Measurements from ENCODE around the gene SULT6B1.
A peak's percentile ranks its signal among the peaks of the same experiment; 100 is the strongest.

Gene SULT6B1

DNA sequence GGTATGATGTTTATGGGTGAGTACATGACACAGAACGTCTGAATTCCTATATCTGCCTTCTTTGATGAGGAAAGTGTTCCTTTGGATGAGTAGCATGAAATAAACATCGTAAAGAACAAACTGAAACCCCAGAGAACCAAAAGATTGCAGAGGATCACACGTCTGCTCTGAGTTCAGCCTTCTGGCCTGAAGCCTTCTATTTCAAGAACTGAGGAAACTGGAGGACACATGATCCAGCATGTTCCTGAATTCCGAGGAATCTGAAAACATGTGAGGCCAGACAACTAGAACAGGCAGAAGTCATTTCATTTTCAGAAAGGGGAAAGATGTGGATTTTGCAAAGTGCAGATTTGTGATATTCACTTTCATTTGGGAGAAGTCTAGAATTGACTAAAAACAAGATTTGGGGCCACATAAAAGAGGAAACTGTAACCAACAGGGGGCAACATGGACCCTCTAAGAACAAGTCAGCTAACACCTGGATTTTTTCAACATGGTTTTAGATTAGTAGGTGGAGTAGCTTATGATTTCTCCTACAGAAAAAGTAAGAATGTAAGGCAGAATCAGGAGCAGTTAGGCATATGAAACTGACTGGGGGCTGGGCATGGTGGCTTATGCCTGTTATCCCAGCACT lies 8.3 kb downstream of the SULT6B1 start:
- Histone ChIP-seq H3K4me1 (ENCODE audit: control insufficient read depth, insufficient read depth, low read length) (no peaks in the 10 kb centered on the region), H3K4me3 (ENCODE audit: insufficient read depth, low read depth, low read length) (no peak overlapping the region), H3K36me3 (ENCODE audit: control insufficient read depth, insufficient read depth, low read length) (no peaks in the 10 kb centered on the region), H3K27me3 (ENCODE audit: control insufficient read depth, insufficient read depth, low read length, poor library complexity, severe bottlenecking) (no peaks in the 10 kb centered on the region), H3K27ac (ENCODE audit: insufficient read depth, low read depth, low read length, poor library complexity, severe bottlenecking) (no peak overlapping the region), H3K9me3 (ENCODE audit: control insufficient read depth, low read length) (no peaks in the 10 kb centered on the region)
- WGBS, 2 experiments: 87 to 88% methylated on average over 4 of the region's 4 CpGs

DNA sequence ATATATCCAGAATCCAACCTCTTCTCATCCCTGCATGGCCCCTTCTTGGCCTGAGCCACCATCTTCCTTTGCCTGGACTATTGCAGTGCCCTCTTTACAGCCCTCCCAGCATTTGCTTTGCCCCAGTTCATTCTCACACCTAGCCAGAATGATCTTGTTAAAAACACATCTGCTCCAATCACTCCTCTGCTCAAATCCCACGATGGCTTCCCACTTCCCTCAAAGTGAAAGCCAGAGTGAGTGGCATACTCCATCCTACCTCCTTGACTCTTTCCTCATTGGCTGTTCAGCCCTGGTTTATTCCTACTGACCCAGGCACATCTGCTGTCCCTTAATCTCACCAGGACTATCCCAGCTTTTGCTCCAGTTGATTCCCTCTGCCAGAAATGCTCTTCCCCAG lies 14.7 kb downstream of the SULT6B1 start:
- no peaks in the 10 kb centered on the region for H3K9me3 ChIP-seq (ENCODE audit: control insufficient read depth, low read length)
- WGBS, 2 experiments: 91 to 93% methylated on average over 1 of the region's 1 CpG
- no peaks in the 10 kb centered on the region for H3K27me3 ChIP-seq (ENCODE audit: control insufficient read depth, insufficient read depth, low read length, poor library complexity, severe bottlenecking)
- no peak overlapping the region for H3K4me3 ChIP-seq (ENCODE audit: insufficient read depth, low read depth, low read length)
- no peaks in the 10 kb centered on the region for H3K4me1 ChIP-seq (ENCODE audit: control insufficient read depth, insufficient read depth, low read length)
- no peak overlapping the region for H3K27ac ChIP-seq (ENCODE audit: insufficient read depth, low read depth, low read length, poor library complexity, severe bottlenecking)
- no peaks in the 10 kb centered on the region for H3K36me3 ChIP-seq (ENCODE audit: control insufficient read depth, insufficient read depth, low read length)

DNA sequence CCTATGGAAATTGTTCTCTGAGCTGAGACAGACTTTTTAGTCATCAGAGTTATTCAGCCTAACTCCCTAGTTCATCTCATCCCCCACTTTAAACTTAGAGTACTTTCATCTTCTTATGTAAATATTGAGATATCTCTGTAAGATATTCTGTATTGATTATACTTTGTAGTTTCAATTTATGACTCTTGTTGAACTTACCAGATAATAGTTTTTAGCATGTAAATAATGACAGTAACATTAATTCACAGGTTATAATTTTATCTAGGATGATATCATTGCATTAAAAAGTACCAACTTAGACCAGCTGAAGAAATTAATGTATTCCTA lies 16.9 kb downstream of the SULT6B1 start:
- Histone ChIP-seq H3K27ac (ENCODE audit: insufficient read depth, low read depth, low read length, poor library complexity, severe bottlenecking) (no peak overlapping the region), H3K4me3 (ENCODE audit: insufficient read depth, low read depth, low read length) (no peak overlapping the region), H3K4me1 (ENCODE audit: control insufficient read depth, insufficient read depth, low read length) (no peaks in the 10 kb centered on the region)

DNA sequence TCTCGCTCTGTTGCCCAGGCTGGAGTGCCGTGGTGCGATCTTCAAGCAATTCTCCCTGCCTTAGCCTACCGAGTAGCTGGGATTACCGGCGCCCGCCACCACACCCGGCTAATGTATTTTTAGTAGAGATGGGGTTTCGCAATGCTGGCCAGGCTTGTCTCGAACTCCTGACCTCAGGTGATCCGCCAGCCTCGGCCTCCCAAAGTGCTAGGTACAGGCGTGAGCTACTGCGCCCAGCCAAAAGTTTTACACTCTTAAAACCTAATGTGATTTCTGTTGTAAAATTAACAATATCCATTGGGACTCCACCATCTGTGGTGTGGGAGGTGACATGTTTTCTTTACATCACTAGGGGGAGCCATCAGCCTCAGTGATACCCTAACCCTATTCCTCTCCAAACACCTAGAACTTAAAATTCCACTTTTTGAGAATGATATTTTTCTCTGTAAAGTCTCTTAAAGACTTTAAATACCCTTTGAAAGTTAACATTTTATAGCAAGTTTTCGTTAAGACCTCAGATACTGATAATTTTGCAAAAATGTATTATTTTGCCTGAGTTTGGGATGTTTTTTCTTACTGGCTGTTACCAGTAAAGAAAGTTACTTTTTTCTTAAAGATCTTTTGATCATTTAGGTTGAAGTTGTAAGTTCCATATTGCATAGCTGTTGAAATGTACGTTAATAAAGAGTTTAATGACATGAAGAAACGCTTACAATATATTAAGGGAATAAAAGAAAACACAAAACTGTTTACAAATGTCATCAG lies 20.1 kb downstream of the SULT6B1 start:
- H3K27me3 ChIP-seq (ENCODE audit: control insufficient read depth, insufficient read depth, low read length, poor library complexity, severe bottlenecking): no peaks in the 10 kb centered on the region
- no peaks in the 10 kb centered on the region for H3K36me3 ChIP-seq (ENCODE audit: control insufficient read depth, insufficient read depth, low read length)
- no peak overlapping the region for H3K27ac ChIP-seq (ENCODE audit: insufficient read depth, low read depth, low read length, poor library complexity, severe bottlenecking)
- no peaks in the 10 kb centered on the region for H3K9me3 ChIP-seq (ENCODE audit: control insufficient read depth, low read length)
- H3K4me1 ChIP-seq (ENCODE audit: control insufficient read depth, insufficient read depth, low read length): no peaks in the 10 kb centered on the region
- no peak overlapping the region for H3K4me3 ChIP-seq (ENCODE audit: insufficient read depth, low read depth, low read length)
- 54 to 57% methylated on average over 15 to 16 of the region's 17 CpGs for WGBS, 2 experiments

More for the DNA sequence above, 16.9 kb downstream of the SULT6B1 start:
- Histone ChIP-seq H3K9me3 (ENCODE audit: control insufficient read depth, low read length) (no peaks in the 10 kb centered on the region), H3K36me3 (ENCODE audit: control insufficient read depth, insufficient read depth, low read length) (no peaks in the 10 kb centered on the region), H3K27me3 (ENCODE audit: control insufficient read depth, insufficient read depth, low read length, poor library complexity, severe bottlenecking) (no peaks in the 10 kb centered on the region)

DNA sequence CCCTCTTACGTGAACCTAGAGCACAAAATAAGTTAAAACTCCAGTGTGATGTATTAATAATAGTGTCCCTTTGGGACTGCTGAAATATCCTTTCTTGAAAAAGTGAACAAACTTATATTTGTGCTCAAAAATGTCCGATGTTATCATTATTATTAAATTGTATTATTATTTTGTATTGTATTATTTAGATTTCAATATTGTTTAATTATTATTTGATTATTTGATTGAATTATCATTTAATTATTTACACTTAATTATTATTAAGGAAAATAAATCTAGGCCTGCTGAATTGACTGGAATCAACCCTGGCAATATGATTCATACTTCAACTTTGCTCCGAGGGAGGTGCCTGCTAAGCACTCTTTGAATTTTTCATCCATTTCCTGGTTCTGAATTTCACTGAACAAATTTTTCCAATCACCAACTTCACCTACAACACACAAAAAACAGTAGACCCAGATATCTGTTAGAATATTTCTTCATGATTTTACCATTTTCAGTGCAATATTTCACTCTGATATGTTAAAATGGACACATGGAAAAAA lies 20.8 kb downstream of the SULT6B1 start:
- Histone ChIP-seq H3K4me3 (ENCODE audit: insufficient read depth, low read depth, low read length) (no peak overlapping the region), H3K36me3 (ENCODE audit: control insufficient read depth, insufficient read depth, low read length) (no peaks in the 10 kb centered on the region), H3K9me3 (ENCODE audit: control insufficient read depth, low read length) (no peaks in the 10 kb centered on the region), H3K27me3 (ENCODE audit: control insufficient read depth, insufficient read depth, low read length, poor library complexity, severe bottlenecking) (no peaks in the 10 kb centered on the region), H3K4me1 (ENCODE audit: control insufficient read depth, insufficient read depth, low read length) (no peaks in the 10 kb centered on the region), H3K27ac (ENCODE audit: insufficient read depth, low read depth, low read length, poor library complexity, severe bottlenecking) (no peak overlapping the region)
- WGBS, 2 experiments: 93 to 96% methylated on average over 2 of the region's 3 CpGs

DNA sequence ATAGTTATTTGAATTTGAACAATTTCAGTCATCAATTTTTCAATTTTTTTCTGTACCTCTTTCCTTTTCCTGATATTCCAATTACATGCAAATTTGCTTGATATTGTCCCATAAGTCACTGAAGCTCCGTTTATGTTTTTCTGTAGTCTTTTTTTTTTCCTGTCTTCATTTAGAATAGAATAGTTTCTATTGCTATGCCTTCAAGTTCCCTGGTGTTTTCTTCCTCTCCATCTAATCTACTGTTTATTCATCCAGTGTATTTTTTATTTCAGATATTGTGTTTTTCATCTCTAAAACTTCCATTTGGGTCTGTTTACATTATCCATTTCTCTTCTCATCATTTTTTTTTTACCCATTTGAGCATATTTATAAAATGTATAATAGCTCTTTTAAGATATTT lies 23.7 kb downstream of the SULT6B1 start:
- H3K27ac ChIP-seq (ENCODE audit: insufficient read depth, low read depth, low read length, poor library complexity, severe bottlenecking): no peak overlapping the region
- H3K36me3 ChIP-seq (ENCODE audit: control insufficient read depth, insufficient read depth, low read length): no peaks in the 10 kb centered on the region
- no peak overlapping the region for H3K4me3 ChIP-seq (ENCODE audit: insufficient read depth, low read depth, low read length)
- 100% methylated on average over 1 of the region's 1 CpG; no CpG with 5 or more reads in 1 of the 2 experiments for WGBS, 2 experiments
- H3K27me3 ChIP-seq (ENCODE audit: control insufficient read depth, insufficient read depth, low read length, poor library complexity, severe bottlenecking): no peaks in the 10 kb centered on the region
- H3K9me3 ChIP-seq (ENCODE audit: control insufficient read depth, low read length): no peaks in the 10 kb centered on the region
- H3K4me1 ChIP-seq (ENCODE audit: control insufficient read depth, insufficient read depth, low read length): no peaks in the 10 kb centered on the region

DNA sequence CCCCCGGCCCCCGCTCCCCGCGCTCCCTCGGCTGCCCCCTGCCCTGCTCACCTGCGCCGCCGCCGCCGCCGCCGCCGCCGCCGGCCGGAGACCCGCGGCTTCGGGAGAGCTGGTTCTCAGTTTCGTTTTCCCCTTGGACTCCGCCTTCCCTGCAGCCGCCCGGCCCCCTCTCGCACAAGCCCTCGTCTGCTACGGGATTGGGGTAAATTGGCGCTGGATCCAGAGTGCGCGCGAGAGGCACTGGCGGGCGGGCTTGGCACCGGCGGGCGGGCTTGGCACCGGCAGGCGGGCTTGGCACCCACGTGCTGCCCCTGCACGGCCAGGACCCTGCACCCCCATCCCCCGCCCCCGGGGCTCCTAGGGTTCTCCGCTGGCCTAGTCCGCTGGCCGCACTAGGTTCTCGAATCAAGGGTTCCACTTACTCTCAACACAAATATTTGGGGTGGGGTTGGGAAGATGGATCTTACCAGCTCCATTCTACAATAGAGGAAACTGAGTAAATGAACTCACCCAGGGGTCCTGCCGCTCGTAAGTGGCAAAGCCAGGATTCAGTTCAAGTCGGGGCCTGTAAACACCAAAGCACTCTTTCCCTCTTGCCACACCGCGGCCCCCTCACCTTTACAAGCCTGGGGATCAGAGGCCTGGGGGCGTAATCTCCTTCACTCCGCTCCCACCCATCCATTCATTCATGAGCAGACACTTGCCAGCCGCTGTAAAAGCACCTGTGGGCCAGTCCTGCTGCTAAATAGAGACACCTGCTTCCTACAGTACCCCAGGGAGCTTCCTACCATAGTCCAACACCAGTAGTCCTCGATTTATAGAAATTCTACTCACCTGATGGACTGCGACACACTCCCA lies 31.4 kb downstream of the SULT6B1 start, which contains the start of gene EIF2AK2:
EIF2AK2 (minus strand) TSS at position 124 of the 858 bp plus-strand sequence. CDS start 9,174 bp downstream, outside the sequence.
- Histone ChIP-seq H3K4me3 (ENCODE audit: insufficient read depth, low read depth, low read length) (peak within 1 kb of the TSS; percentile 72), H3K4me1 (ENCODE audit: control insufficient read depth, insufficient read depth, low read length) (peaks cover 8% of the 10 kb centered on the region), H3K36me3 (ENCODE audit: control insufficient read depth, insufficient read depth, low read length) (no peaks in the 10 kb centered on the region), H3K9me3 (ENCODE audit: control insufficient read depth, low read length) (no peaks in the 10 kb centered on the region), H3K27me3 (ENCODE audit: control insufficient read depth, insufficient read depth, low read length, poor library complexity, severe bottlenecking) (peaks cover 8% of the 10 kb centered on the region), H3K27ac (ENCODE audit: insufficient read depth, low read depth, low read length, poor library complexity, severe bottlenecking) (no peak within 1 kb of the TSS)
- 14 to 16% methylated on average over 49 to 52 of the region's 55 CpGs for WGBS, 2 experiments

DNA sequence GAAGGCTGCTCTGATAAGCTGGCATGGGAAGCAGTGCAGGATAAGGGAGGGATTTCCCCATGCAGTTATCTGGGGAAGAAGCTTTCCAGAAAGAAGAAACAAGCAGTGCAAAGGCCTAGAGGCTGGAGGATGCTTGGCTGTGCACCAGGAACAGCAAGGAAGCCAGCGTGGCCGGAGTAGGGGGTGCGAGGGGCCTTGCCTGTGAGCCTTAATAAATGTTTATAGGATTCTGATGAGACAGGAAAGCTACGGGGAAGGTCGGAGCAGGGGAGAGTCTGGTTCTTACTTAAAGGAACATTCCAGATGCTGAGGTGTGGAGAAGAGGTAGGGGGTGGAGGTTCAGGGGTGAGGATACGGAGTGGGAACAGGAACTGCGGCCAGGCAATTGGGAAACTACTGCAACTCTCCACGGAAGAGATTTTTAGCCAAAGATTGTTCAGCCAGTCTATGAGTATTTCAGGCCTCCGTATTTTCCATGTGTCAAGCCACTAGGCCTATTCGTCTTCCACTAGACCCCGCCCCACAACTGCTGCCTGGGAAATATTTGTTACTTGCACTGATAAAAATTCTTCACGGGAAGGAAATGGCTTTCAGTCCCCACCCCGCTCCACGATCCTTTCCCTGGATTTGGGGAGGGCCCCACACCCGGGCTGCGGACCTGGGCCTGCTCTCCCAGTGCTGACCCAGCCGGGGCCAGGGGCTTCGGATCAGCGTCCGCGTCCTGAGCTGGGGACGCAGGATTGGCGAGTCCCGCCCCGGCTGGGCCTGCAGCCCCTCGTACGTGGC lies 32.2 kb downstream of the SULT6B1 start:
- Histone ChIP-seq H3K9me3 (ENCODE audit: control insufficient read depth, low read length) (no peaks in the 10 kb centered on the region), H3K27me3 (ENCODE audit: control insufficient read depth, insufficient read depth, low read length, poor library complexity, severe bottlenecking) (peaks cover 8% of the 10 kb centered on the region), H3K27ac (ENCODE audit: insufficient read depth, low read depth, low read length, poor library complexity, severe bottlenecking) (no peak overlapping the region), H3K4me1 (ENCODE audit: control insufficient read depth, insufficient read depth, low read length) (peaks cover 8% of the 10 kb centered on the region), H3K36me3 (ENCODE audit: control insufficient read depth, insufficient read depth, low read length) (no peaks in the 10 kb centered on the region), H3K4me3 (ENCODE audit: insufficient read depth, low read depth, low read length) (peak overlapping the region; percentile 72)
- 13 to 14% methylated on average over 27 of the region's 27 CpGs for WGBS, 2 experiments

DNA sequence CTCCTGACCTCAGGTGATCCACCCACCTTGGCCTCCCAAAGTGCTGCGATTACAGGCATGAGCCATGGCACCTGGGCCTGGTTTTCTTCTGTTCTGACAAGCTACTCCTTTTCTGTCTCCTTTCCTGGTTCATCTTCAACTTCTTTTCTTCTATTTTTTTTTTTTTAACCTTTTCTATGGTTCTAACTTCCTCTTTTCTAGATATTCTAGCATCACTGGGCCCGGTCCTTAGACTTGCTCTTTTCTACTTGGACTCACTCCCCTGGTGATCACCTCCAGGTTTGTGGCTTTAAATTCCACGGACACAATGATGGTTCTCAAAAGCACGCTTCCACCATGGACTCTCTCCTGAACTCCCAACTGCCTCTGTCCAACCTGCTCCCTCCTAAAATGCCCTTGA lies 33.7 kb downstream of the SULT6B1 start:
- no peaks in the 10 kb centered on the region for H3K36me3 ChIP-seq (ENCODE audit: control insufficient read depth, insufficient read depth, low read length)
- H3K27me3 ChIP-seq (ENCODE audit: control insufficient read depth, insufficient read depth, low read length, poor library complexity, severe bottlenecking): peaks cover 8% of the 10 kb centered on the region
- H3K27ac ChIP-seq (ENCODE audit: insufficient read depth, low read depth, low read length, poor library complexity, severe bottlenecking): no peak overlapping the region
- H3K9me3 ChIP-seq (ENCODE audit: control insufficient read depth, low read length): no peaks in the 10 kb centered on the region
- WGBS, 2 experiments: 91 to 94% methylated on average over 4 of the region's 4 CpGs
- H3K4me3 ChIP-seq (ENCODE audit: insufficient read depth, low read depth, low read length): no peak overlapping the region
- H3K4me1 ChIP-seq (ENCODE audit: control insufficient read depth, insufficient read depth, low read length): peaks cover 8% of the 10 kb centered on the region

Measured in ectodermal cell (in vitro differentiated cells).